ENCODE data around the gene PTPA. TPM values are rescaled to one million over a fixed set of nuclear protein-coding genes. Genes with fewer than 3 reads are reported as not detected.

The PTPA gene
- total and polyA plus RNA-seq, 9 of the 15 experiments (the other 6 are each of a cell fraction or from before 2014, with no cell fraction given): 1.7 to 121 (median 72.6) TPM

GRCh38 chr9:129069862-129070641 lies 41.2 kb upstream of the PTPA start (continued):
- TF ChIP-seq RBM17 (IDR thresholded peaks at IDR 0.05; ENCODE audit: borderline replicate concordance, low read depth, low read length) (no peak), MTA3 (IDR thresholded peaks at IDR 0.05; ENCODE audit: borderline replicate concordance) (no peak), CCAR2 (IDR thresholded peaks at IDR 0.05; ENCODE audit: low read depth, low read length) (no peak), ZNF511 (CRISPR knock-in tag; IDR thresholded peaks at IDR 0.05) (0 out of 2 replicates have a peak, but pooled peaks have one; percentile 12), PRMT5 (CRISPR knock-in tag; IDR thresholded peaks at IDR 0.05) (no peak), SLC30A9 (CRISPR knock-in tag; IDR thresholded peaks at IDR 0.05) (no peak), SMARCB1 (IDR thresholded peaks at IDR 0.05; ENCODE audit: insufficient read length, low read depth) (no peak), ZFP1 (CRISPR knock-in tag; IDR thresholded peaks at IDR 0.05) (no peak), MCM5 (IDR thresholded peaks at IDR 0.05; ENCODE audit: low read depth) (no peak), GTF2A2 (tag; IDR thresholded peaks at IDR 0.05) (no peak), CBFB (CRISPR knock-in tag; IDR thresholded peaks at IDR 0.05) (no peak), ZNF184 (CRISPR knock-in tag; IDR thresholded peaks at IDR 0.05) (no peak), E2F4 (CRISPR knock-in tag; IDR thresholded peaks at IDR 0.05; ENCODE audit: low read depth) (no peak), ATF3 (IDR thresholded peaks at IDR 0.05) (no peak), ATF3 (CRISPR knock-in tag; conservative IDR thresholded peaks at IDR 0.05) (no peak; the same call in 1 of the 2 replicates), RAD21 (CRISPR knock-in tag; conservative IDR thresholded peaks at IDR 0.05 in 1 of 2, IDR thresholded peaks at IDR 0.05 in 1 of 2) (no peak), MLLT1 (IDR thresholded peaks at IDR 0.05) (no peak), CTCF (IDR thresholded peaks at IDR 0.05 in 2 of 3, conservative IDR thresholded peaks at IDR 0.05 in 1 of 3; ENCODE audit: insufficient read depth in 2 of 3, low read depth in 1 of 3, low read length in 3 of 3) (no peak), ZBED1 (IDR thresholded peaks at IDR 0.05) (no peak), SAFB (IDR thresholded peaks at IDR 0.05; ENCODE audit: borderline replicate concordance, low read depth, low read length) (no peak), MEF2A (IDR thresholded peaks at IDR 0.05; ENCODE audit: control insufficient read depth, low read depth, low read length) (no peak)
